Stimulated activated CD4-positive, alpha-beta T cell treated with anti-CD3 and anti-CD28 coated beads, Interleukin-1b, Interleukin-23, amount 100 ng/mL, for 4 hours (primary cell): Measurements from ENCODE around the gene AP2A2.
"Not testable (repeated sequence)": the region's sequence is repeated elsewhere in the genome, so short reads cannot be mapped to it uniquely, and the experiment has no call there.

Experiments used
- DNase-seq, 2 donors: peaks; one replicate each; pipeline ENCODE4 v3.0.0-alpha.2; 2020; ENCODE audit warnings: low read depth in 2 of 2

AP2A2 gene

DNA sequence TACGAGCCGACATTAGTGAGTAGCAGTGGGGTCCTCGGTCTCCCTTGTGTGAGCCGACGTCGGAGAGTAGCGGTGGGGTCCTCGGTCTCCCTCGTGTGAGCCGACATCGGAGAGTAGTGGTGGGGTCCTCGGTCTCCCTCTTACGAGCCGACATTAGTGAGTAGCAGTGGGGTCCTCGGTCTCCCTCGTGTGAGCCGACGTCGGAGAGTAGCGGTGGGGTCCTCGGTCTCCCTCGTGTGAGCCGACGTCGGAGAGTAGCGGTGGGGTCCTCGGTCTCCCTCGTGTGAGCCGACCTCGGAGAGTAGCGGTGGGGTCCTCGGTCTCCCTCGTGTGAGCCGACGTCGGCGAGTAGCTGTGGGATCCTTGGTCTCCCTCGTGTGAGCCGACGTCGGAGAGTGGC is 49.7 kb downstream of the AP2A2 start:
- DNase-seq: not testable (repeated sequence)

GRCh38 chr11:975827-976226 is 50.2 kb downstream of the AP2A2 start:
- no peak for DNase-seq

GRCh38 chr11:976431-977160 is 50.9 kb downstream of the AP2A2 start:
- no peak for DNase-seq

- DNase-seq: no peak
Observed at GRCh38 chr11:977830-978720, 52.4 kb downstream of the AP2A2 start.

DNA sequence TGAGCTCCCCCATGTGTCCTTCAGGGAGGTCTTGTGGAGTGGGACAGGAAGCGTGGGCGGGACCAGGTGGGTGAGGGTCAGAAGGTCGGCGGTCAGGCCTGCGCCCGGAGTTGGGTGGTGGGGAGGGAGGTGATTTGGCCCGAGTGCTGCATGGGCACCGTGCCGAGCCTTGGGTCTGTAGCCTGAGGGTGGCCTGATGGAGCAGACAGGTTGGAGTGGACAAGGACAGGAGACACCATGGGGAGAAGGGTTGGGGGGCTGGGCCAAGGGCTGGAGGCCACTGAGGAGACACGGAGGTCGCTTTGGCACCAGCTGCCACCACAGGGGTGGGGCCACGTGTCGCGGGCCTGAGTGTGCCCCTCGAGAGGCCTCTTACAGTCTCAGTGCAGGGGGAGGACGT is 53.1 kb downstream of the AP2A2 start:
- DNase-seq: no peak

DNA sequence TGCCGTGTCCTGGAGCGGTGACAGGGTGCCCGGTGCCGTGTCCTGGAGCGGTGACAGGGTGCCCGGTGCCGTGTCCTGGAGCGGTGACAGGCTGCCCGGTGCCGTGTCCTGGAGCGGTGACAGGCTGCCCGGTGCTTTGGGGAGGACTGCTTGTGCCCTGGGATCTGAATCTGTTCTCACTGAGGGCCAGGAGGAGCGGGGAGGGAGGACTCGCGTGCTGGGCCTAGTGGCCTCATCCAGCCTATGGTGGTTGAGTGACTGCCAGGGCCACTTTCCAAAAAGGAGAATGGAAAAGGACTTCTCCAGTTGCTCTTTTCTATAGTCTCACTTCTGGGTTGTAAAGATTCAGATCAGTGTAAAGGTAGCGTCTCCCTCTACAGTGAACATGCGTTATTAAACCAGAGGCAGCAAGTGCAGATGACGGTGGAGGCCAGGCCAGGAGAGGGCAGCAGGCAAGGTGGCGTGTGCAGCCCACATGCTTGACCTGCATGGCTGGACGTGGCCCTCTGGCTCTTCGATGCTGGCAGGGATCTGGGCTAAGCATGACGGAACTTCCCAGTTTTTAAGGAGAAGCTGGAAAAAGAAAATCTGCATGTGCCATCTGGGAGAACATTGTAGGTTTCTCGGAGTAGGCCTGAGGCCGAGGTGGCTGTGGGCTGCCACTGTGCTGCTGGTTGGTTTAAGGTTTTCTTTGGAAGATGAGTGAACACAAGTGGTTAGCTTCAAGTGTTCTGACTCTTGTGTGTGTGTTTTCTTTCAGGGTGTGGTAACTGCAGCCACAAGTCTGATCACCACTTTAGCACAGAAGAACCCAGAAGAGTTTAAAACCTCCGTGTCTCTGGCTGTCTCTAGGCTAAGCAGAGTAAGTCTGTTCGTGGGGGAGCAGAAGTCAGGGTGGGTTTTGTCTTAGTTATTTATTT is 55.0 kb downstream of the AP2A2 start:
- no peak for DNase-seq

GRCh38 chr11:981764-982163 is 56.1 kb downstream of the AP2A2 start:
- DNase-seq: no peak

DNA sequence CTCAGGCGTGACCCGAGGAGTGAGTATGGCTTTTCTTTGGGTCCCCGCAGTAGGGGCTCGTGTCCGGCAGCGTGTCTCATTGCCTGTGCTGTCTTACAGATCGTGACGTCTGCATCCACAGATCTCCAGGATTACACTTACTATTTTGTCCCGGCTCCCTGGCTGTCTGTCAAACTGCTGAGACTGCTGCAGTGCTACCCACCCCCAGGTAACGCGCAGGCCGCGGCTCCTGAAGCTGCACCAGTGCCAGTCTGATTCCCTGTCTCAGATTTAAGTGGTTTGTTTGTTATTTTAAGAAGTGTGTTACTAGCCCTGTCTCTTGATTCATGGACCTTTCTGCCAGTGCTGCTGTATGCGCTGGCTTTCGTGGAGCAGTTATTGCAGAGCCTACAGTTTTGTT is 58.9 kb downstream of the AP2A2 start:
- DNase-seq: no peak

- no peak for DNase-seq
Observed at GRCh38 chr11:985406-985805, 59.7 kb downstream of the AP2A2 start.

- DNase-seq: no peak
Observed at GRCh38 chr11:985848-986247, 60.2 kb downstream of the AP2A2 start.

- DNase-seq: no peak
Observed at GRCh38 chr11:986270-986951, 60.7 kb downstream of the AP2A2 start.

DNA sequence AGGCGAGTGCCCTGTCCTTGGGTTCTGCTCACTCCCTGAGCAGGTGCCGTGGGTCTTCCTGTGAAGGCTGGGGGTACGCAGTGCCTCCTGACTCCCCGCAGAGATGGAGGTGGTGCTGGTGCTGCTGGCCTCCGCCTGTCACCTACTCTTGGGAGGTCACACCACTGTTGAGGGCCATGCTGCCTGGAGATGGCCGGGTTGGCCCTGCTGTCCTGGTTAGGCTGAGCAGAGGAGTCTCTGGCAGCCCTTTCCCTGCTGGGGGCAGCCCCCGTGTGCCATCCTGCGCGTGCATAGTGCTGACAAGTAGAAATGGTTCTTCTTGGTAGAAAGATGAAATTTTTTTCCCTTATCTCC is 61.3 kb downstream of the AP2A2 start:
- DNase-seq: no peak

DNA sequence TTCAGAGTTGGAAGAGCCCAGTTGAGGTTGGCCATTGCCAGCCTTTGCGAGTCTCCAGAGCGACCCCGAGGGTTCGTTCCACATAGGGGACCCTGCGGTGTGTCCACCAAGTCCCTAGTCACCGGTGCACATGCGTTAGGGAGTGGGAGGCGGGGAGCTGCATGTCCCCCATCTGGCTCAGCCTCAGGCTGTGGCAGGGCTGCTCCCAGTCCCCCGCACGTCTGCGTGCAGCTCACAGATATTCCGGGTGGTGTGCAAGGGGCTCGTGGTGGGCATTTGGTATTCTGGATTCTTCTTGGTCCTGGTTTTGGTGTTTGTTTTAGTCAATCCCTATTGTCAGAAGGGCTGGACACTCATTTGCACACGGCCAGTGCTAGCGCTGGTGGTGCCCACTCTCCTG is 62.0 kb downstream of the AP2A2 start:
- no peak for DNase-seq

- no peak for DNase-seq
Observed at GRCh38 chr11:990101-990500, 64.4 kb downstream of the AP2A2 start.

DNA sequence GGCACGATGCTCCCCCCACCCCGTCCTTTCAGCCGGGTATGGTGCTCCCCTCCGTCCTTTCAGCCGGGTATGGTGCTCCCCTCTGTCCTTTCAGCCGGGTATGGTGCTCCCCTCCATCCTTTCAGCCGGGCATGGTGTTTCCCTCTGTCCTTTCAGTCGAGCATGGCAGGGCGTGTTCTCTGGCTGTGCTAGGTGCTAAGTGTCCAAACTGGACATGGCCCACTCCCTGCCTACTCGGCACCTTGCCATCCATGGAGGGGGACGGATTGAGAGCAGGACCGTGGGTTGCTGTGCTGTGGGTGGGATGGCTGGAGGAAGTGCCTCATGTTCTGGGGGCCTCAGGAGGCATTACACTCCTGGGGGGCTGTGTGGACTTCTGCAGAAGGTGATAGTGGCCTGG is 65.4 kb downstream of the AP2A2 start:
- no peak for DNase-seq

- no peak for DNase-seq
Observed at GRCh38 chr11:991711-992307, 66.1 kb downstream of the AP2A2 start.

DNA sequence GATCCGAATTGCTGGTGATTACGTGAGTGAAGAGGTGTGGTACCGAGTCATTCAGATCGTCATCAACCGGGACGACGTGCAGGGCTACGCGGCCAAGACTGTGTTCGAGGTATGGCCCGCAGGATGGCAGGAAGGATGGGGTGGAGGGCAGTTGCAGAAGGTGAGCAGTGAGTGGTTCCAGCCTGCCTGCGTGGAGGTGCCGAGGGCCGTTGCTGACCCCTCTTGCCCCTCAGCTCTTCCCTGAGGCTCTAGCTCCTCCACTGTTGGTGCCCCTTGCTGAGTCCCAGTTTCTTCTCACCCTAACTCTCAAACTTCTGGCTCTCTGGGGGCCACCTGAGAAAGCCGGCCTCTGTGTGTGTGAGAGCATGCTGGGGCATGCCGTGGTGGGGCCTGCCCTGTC is 66.9 kb downstream of the AP2A2 start:
- no peak for DNase-seq

GRCh38 chr11:993632-994167 is 68.0 kb downstream of the AP2A2 start:
- DNase-seq: no peak

GRCh38 chr11:995044-995751 is 69.5 kb downstream of the AP2A2 start:
- no peak for DNase-seq

GRCh38 chr11:995752-996420 is 70.2 kb downstream of the AP2A2 start:
- DNase-seq: no peak
